Measurements from ENCODE around the gene NOL9. TPM values are rescaled to one million over a fixed set of nuclear protein-coding genes. Genes with fewer than 3 reads are reported as not detected.

NOL9 gene
- total and polyA plus RNA-seq, 9 of the 15 experiments (the other 6 are each of a cell fraction or from before 2014, with no cell fraction given): 5.6 to 76.5 (median 47.3) TPM

DNA sequence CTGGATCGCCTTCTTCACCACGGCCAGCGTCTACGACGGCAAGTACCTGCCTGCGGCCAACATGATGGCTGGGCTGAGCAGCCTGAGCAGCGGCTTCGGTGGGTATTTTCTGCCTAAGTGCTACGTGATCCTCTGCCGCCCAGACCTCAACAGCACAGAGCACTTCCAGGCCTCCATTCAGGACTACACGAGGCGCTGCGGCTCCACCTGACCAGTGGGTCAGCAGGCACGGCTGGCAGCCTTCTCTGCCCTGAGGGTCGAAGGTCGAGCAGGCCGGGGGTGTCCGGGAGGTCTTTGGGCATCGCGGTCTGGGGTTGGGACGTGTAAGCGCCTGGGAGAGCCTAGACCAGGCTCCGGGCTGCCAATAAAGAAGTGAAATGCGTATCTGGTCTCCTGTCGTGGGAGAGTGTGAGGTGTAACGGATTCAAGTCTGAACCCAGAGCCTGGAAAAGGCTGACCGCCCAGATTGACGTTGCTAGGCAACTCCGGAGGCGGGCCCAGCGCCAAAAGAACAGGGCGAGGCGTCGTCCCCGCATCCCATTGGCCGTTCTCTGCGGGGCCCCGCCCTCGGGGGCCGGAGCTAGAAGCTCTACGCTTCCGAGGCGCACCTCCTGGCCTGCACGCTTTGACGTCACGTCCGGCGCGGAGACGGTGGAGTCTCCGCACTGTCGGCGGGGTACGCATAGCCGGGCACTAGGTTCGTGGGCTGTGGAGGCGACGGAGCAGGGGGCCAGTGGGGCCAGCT, 25.2 kb upstream of the NOL9 start, which contains the start of gene ZBTB48 (continued):
- TF ChIP-seq YY1 (IDR thresholded peaks at IDR 0.05; ENCODE audit: borderline replicate concordance in 1 of 3, control insufficient read depth in 1 of 3, extremely low read depth in 1 of 3, insufficient read depth in 3 of 3, insufficient read length in 1 of 3, insufficient replicate concordance in 2 of 3, low read depth in 1 of 3, low read length in 2 of 3): no peak
- TF ChIP-seq EWSR1 (IDR thresholded peaks at IDR 0.05; ENCODE audit: borderline replicate concordance, low read depth, partially characterized antibody): no peak
- TF ChIP-seq KLF6 (CRISPR knock-in tag; IDR thresholded peaks at IDR 0.05; ENCODE audit: borderline replicate concordance): no peak
- TF ChIP-seq PHF21A (IDR thresholded peaks at IDR 0.05; ENCODE audit: borderline replicate concordance, low read depth): no peak
- TF ChIP-seq, protein P1, sequence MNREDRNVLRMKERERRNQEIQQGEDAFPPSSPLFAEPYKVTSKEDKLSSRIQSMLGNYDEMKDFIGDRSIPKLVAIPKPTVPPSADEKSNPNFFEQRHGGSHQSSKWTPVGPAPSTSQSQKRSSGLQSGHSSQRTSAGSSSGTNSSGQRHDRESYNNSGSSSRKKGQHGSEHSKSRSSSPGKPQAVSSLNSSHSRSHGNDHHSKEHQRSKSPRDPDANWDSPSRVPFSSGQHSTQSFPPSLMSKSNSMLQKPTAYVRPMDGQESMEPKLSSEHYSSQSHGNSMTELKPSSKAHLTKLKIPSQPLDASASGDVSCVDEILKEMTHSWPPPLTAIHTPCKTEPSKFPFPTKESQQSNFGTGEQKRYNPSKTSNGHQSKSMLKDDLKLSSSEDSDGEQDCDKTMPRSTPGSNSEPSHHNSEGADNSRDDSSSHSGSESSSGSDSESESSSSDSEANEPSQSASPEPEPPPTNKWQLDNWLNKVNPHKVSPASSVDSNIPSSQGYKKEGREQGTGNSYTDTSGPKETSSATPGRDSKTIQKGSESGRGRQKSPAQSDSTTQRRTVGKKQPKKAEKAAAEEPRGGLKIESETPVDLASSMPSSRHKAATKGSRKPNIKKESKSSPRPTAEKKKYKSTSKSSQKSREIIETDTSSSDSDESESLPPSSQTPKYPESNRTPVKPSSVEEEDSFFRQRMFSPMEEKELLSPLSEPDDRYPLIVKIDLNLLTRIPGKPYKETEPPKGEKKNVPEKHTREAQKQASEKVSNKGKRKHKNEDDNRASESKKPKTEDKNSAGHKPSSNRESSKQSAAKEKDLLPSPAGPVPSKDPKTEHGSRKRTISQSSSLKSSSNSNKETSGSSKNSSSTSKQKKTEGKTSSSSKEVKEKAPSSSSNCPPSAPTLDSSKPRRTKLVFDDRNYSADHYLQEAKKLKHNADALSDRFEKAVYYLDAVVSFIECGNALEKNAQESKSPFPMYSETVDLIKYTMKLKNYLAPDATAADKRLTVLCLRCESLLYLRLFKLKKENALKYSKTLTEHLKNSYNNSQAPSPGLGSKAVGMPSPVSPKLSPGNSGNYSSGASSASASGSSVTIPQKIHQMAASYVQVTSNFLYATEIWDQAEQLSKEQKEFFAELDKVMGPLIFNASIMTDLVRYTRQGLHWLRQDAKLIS (CRISPR knock-in tag; IDR thresholded peaks at IDR 0.05): no peak
- TF ChIP-seq ZNF507 (tag; conservative IDR thresholded peaks at IDR 0.05): no peak
- peak; percentile 6; the same call in 1 of the 2 replicates for TF ChIP-seq CTBP1 (IDR thresholded peaks at IDR 0.05; ENCODE audit: borderline replicate concordance)
- TF ChIP-seq MAZ (CRISPR knock-in tag; conservative IDR thresholded peaks at IDR 0.05 in 1 of 2, IDR thresholded peaks at IDR 0.05 in 1 of 2): peak in 1 of 2 experiments; percentile 32; a peak in 1 of 4 replicates
- TF ChIP-seq ZNF12 (CRISPR knock-in tag; IDR thresholded peaks at IDR 0.05): 0 out of 2 replicates have a peak, but pooled peaks have one; percentile 37
- no peak for TF ChIP-seq MCM2 (IDR thresholded peaks at IDR 0.05; ENCODE audit: low read depth)
- TF ChIP-seq, protein P2, sequence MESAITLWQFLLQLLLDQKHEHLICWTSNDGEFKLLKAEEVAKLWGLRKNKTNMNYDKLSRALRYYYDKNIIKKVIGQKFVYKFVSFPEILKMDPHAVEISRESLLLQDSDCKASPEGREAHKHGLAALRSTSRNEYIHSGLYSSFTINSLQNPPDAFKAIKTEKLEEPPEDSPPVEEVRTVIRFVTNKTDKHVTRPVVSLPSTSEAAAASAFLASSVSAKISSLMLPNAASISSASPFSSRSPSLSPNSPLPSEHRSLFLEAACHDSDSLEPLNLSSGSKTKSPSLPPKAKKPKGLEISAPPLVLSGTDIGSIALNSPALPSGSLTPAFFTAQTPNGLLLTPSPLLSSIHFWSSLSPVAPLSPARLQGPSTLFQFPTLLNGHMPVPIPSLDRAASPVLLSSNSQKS (CRISPR knock-in tag; IDR thresholded peaks at IDR 0.05): no peak
- peak; percentile 99 for TF ChIP-seq CREM (IDR thresholded peaks at IDR 0.05; ENCODE audit: low read depth)
- TF ChIP-seq SUPT5H (IDR thresholded peaks at IDR 0.05): peak; percentile 96
- TF ChIP-seq, protein P3, sequence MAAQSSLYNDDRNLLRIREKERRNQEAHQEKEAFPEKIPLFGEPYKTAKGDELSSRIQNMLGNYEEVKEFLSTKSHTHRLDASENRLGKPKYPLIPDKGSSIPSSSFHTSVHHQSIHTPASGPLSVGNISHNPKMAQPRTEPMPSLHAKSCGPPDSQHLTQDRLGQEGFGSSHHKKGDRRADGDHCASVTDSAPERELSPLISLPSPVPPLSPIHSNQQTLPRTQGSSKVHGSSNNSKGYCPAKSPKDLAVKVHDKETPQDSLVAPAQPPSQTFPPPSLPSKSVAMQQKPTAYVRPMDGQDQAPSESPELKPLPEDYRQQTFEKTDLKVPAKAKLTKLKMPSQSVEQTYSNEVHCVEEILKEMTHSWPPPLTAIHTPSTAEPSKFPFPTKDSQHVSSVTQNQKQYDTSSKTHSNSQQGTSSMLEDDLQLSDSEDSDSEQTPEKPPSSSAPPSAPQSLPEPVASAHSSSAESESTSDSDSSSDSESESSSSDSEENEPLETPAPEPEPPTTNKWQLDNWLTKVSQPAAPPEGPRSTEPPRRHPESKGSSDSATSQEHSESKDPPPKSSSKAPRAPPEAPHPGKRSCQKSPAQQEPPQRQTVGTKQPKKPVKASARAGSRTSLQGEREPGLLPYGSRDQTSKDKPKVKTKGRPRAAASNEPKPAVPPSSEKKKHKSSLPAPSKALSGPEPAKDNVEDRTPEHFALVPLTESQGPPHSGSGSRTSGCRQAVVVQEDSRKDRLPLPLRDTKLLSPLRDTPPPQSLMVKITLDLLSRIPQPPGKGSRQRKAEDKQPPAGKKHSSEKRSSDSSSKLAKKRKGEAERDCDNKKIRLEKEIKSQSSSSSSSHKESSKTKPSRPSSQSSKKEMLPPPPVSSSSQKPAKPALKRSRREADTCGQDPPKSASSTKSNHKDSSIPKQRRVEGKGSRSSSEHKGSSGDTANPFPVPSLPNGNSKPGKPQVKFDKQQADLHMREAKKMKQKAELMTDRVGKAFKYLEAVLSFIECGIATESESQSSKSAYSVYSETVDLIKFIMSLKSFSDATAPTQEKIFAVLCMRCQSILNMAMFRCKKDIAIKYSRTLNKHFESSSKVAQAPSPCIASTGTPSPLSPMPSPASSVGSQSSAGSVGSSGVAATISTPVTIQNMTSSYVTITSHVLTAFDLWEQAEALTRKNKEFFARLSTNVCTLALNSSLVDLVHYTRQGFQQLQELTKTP (IDR thresholded peaks at IDR 0.05; ENCODE audit: low read depth in 1 of 2, partially characterized antibody in 2 of 2): no peak
- peak; percentile 73 for TF ChIP-seq CCNT2 (IDR thresholded peaks at IDR 0.05; ENCODE audit: borderline replicate concordance, extremely low read depth, insufficient read length, low read depth, low read length)
